A549 (cell line): ENCODE measurements around the gene EMC6. TPM values are rescaled to one million over a fixed set of nuclear protein-coding genes. Genes with fewer than 3 reads are reported as not detected.

Source experiments
- ATAC-seq, 2 experiments: fragments of 200-7000 bp in 1 of 2; fragments of >200 bp in 1 of 2; cut with Nextera tagmentation in 1 of 2; cut with Tn5 transposase in 1 of 2; 3 replicates each; pipeline versions ENCODE4 v1.8.0 to v1.9.1; 2018 to 2020; ENCODE audit warnings: mild to moderate bottlenecking in 1 of 2, moderate library complexity in 1 of 2
- CTCF ChIA-PET: fragments of 300-600 bp; sonication (Branson Sonifier 250); formaldehyde crosslinking; extraction: SDS; loops from one replicate; lab custom pipeline; 2021; ENCODE audit warnings: antibody characterized with exemption, inconsistent platforms; lab: Yijun Ruan, JAX
- POLR2A ChIA-PET: fragments of 350-600 bp; formaldehyde crosslinking; extraction: SDS; loops from one replicate; lab custom pipeline; 2021; ENCODE audit warnings: antibody characterized with exemption, inconsistent platforms; lab: Yijun Ruan, JAX
- DNase-seq, 2 experiments: peaks; one replicate each; pipeline versions ENCODE4 v3.0.0 to v3.0.0-alpha.2; 2011 to 2016; ENCODE audit warnings: low read depth in 1 of 2, low spot score in 1 of 2
- FAIRE-seq: peaks from 2 replicates; lab custom pipeline; 2011; peaks lifted over from hg19 to GRCh38; lab: Jason Lieb, UNC
- H3K27ac ChIP-seq, 2 experiments: fragments of >200 bp; sonication (Bioruptor Twin); formaldehyde crosslinking; 3 replicates each; pipeline ENCODE4 v1.5.1; 2016 to 2017
- H3K4me1 ChIP-seq: fragments of >200 bp; sonication (Bioruptor Twin); formaldehyde crosslinking; 3 replicates; pipeline ENCODE4 v1.6.1; 2016
- H3K4me2 ChIP-seq: fragments of >200 bp; sonication (Bioruptor Twin); formaldehyde crosslinking; 3 replicates; pipeline ENCODE4 v1.6.1; 2016
- H3K4me3 ChIP-seq: fragments of >200 bp; sonication (Bioruptor Twin); formaldehyde crosslinking; 3 replicates; pipeline ENCODE4 v1.5.1; 2016
- H3K9me3 ChIP-seq: fragments of >200 bp; sonication (Bioruptor Twin); formaldehyde crosslinking; 3 replicates; pipeline ENCODE4 v1.6.1; 2016
- ATOH8 ChIP-seq: fragments of 250-450 bp; sonication (Bioruptor Pico); IDR thresholded peaks from 2 replicates; pipeline ENCODE4 v1.5.0; 2020; ENCODE audit warnings: low read depth, mild to moderate bottlenecking, moderate library complexity
- CHD4 ChIP-seq: fragments of 200-600 bp; sonication (generic); IDR thresholded peaks from 2 replicates; pipeline ENCODE4 v1.6.1; 2016; ENCODE audit warnings: antibody characterized with exemption, mild to moderate bottlenecking, borderline replicate concordance
- CTCF ChIP-seq: fragments of >200 bp; sonication (Bioruptor Twin); formaldehyde crosslinking; IDR thresholded peaks from 3 replicates; pipeline ENCODE4 v1.5.1; 2016
- ELK1 ChIP-seq: fragments of 150-350 bp; IDR thresholded peaks from 2 replicates; pipeline ENCODE4 v1.6.1; 2014; ENCODE audit warnings: low read depth, mild to moderate bottlenecking, low read length
- ESRRA ChIP-seq: fragments of 150-350 bp; IDR thresholded peaks from 2 replicates; pipeline ENCODE4 v1.6.1; 2014; ENCODE audit warnings: mild to moderate bottlenecking, low read length, borderline replicate concordance
- JUNB ChIP-seq: fragments of >200 bp; sonication (Bioruptor Twin); formaldehyde crosslinking; IDR thresholded peaks from 2 replicates; pipeline ENCODE4 v1.6.1; 2016
- MAX ChIP-seq: IDR thresholded peaks from 2 replicates; pipeline ENCODE4 v1.6.1; 2012
- MYC ChIP-seq: IDR thresholded peaks from 2 replicates; pipeline ENCODE4 v1.6.1; 2012; ENCODE audit warnings: mild to moderate bottlenecking, inconsistent platforms, low read length, improper control_type of control experiment, borderline replicate concordance
- NFE2L2 ChIP-seq: fragments of 150-350 bp; conservative IDR thresholded peaks from 2 replicates; pipeline ENCODE4 v1.6.1; 2014; ENCODE audit warnings: low read length
- NPAS2 ChIP-seq: fragments of 250-450 bp; sonication (Bioruptor Pico); IDR thresholded peaks from 2 replicates; pipeline ENCODE4 v1.8.0; 2022; ENCODE audit warnings: mild to moderate bottlenecking, moderate library complexity, borderline replicate concordance
- PHF8 ChIP-seq: fragments of 200-600 bp; sonication (generic); IDR thresholded peaks from 2 replicates; pipeline ENCODE4 v1.6.1; 2016; ENCODE audit warnings: low read depth, mild to moderate bottlenecking, antibody characterized with exemption, moderate library complexity, borderline replicate concordance
- POLR2A ChIP-seq: IDR thresholded peaks from 2 replicates; pipeline ENCODE4 v1.6.1; 2012; ENCODE audit warnings: mild to moderate bottlenecking, low read length
- POLR2AphosphoS2 ChIP-seq: conservative IDR thresholded peaks from 2 replicates; pipeline ENCODE4 v1.6.1; 2012; ENCODE audit warnings: low read length, improper control_type of control experiment, inconsistent platforms
- RAD21 ChIP-seq, 2 experiments: fragments of >200 bp in 1 of 2; sonication (Bioruptor Twin) in 1 of 2; formaldehyde crosslinking in 1 of 2; IDR thresholded peaks in 1 of 2; conservative IDR thresholded peaks in 1 of 2; 2 replicates in 1 of 2; 3 replicates in 1 of 2; pipeline ENCODE4 v1.6.1; 2012 to 2018; ENCODE audit warnings: inconsistent platforms in 1 of 2
- SMC3 ChIP-seq: fragments of >200 bp; sonication (Bioruptor Twin); formaldehyde crosslinking; IDR thresholded peaks from 3 replicates; pipeline ENCODE4 v1.6.1; 2018; ENCODE audit warnings: inconsistent platforms
- TFCP2L1 ChIP-seq: fragments of 250-450 bp; sonication (Bioruptor Pico); IDR thresholded peaks from 2 replicates; pipeline ENCODE4 v1.5.0; 2021; ENCODE audit warnings: mild to moderate bottlenecking
- TP53 ChIP-seq: fragments of 250-450 bp; sonication (Bioruptor Pico); IDR thresholded peaks from 2 replicates; pipeline ENCODE4 v1.5.0; 2021; ENCODE audit warnings: mild to moderate bottlenecking, moderate library complexity
- USF2 ChIP-seq: fragments of 450-650 bp; IDR thresholded peaks from 2 replicates; pipeline ENCODE4 v1.6.1; 2014; ENCODE audit warnings: antibody characterized with exemption
- ZC3H11A ChIP-seq: fragments of 450-650 bp; IDR thresholded peaks from 2 replicates; pipeline ENCODE4 v1.6.1; 2014; ENCODE audit warnings: antibody characterized with exemption, mild to moderate bottlenecking
- ZFP36 ChIP-seq: fragments of 450-650 bp; IDR thresholded peaks from 2 replicates; pipeline ENCODE4 v1.6.1; 2014; ENCODE audit warnings: borderline replicate concordance; ENCODE audit not compliant: partially characterized antibody
- ZSCAN20 ChIP-seq: fragments of 250-450 bp; sonication (Bioruptor Pico); IDR thresholded peaks from 2 replicates; pipeline ENCODE4 v1.8.0; 2022; ENCODE audit warnings: mild to moderate bottlenecking, moderate library complexity
- WGBS: methylation state at CpG from one replicate; pipeline ENCODE4 v1.1.6; 2017; ENCODE audit errors: missing lambda C conversion rate; 5-methylcytosine and 5-hydroxymethylcytosine counted together
- polyA plus RNA-seq, 4 experiments: library from polyadenylated mRNA; depleted of rRNA in 3 of 4; stranded (reverse); fragments of >200 nt; fragmentation: RNase III in 1 of 4; extraction: RNeasy Plus Mini Kit Qiagen cat#74134 plus additional on column Dnase treatment in 1 of 4; gene quantifications; 2 replicates in 3 of 4; 3 replicates in 1 of 4; pipeline ENCODE4 v1.2.3, GENCODE V29; 2011 to 2017

The EMC6 gene
- polyA plus RNA-seq, 2 of the 4 experiments (the other 2 are of a cell fraction): 68.3 to 122 TPM

GRCh38 chr17:3683054-3683511, 14.5 kb downstream of the EMC6 start:
- WGBS: 39% methylated on average over 10 of the region's 10 CpGs

GRCh38 chr17:3685174-3685573, 16.6 kb downstream of the EMC6 start:
- WGBS: 71% methylated on average over 11 of the region's 13 CpGs
- H3K27ac ChIP-seq: no peak overlapping the region
- FAIRE-seq (no peak), ATAC-seq (peak in 1 of 2 experiments; percentile 12; a peak in 1 of 6 replicates), DNase-seq (no peak)
- TF ChIP-seq CHD4 (no peak), ZSCAN20 (CRISPR knock-in tag) (no peak), ZFP36 (no peak), PHF8 (no peak), ESRRA (no peak), ATOH8 (no peak), NPAS2 (CRISPR knock-in tag) (no peak), POLR2AphosphoS2 (no peak), ZC3H11A (no peak), TFCP2L1 (CRISPR knock-in tag) (no peak), USF2 (no peak), ELK1 (no peak), JUNB (no peak), POLR2A (no peak), NFE2L2 (no peak), MYC (no peak), SMC3 (no peak), MAX (no peak)
- no peaks in the 10 kb centered on the region for H3K4me1 ChIP-seq
- no peaks in the 10 kb centered on the region for H3K9me3 ChIP-seq
- CTCF ChIA-PET: interaction anchor here (1.0 to 1.1 kb wide), 2 partner anchors 52 to 54 kb away, joined by 3 read pairs; no protein-coding TSS in a partner anchor
- H3K4me3 ChIP-seq: no peak overlapping the region
- no peak overlapping the region for H3K4me2 ChIP-seq
- POLR2A ChIA-PET: no interaction called here

More at GRCh38 chr17:3683054-3683511, 14.5 kb downstream of the EMC6 start:
- Histone ChIP-seq H3K9me3 (no peaks in the 10 kb centered on the region), H3K4me2 (no peak overlapping the region), H3K4me1 (no peaks in the 10 kb centered on the region)
- POLR2A ChIA-PET: no interaction called here
- peak; percentile 88 for FAIRE-seq
- TF ChIP-seq RAD21 (conservative IDR thresholded peaks at IDR 0.05 in 1 of 2, IDR thresholded peaks at IDR 0.05 in 1 of 2) (peak; percentile 61 to 73), MAX (no peak), CTCF (peak; percentile 85), CHD4 (peak; percentile 63; the same call in 1 of the 2 replicates), TP53 (CRISPR knock-in tag) (0 out of 2 replicates have a peak, but pooled peaks have one; percentile 34), SMC3 (peak; percentile 51; the same call in 2 of the 3 replicates), ZFP36 (no peak)
- TF ChIP-seq, all 56 proteins: peak for 5
- ATAC-seq (peak; percentile 49 to 88; a peak in 5 of 6 replicates), DNase-seq (peak; percentile 63 to 93)
- no peak overlapping the region for H3K27ac ChIP-seq
- H3K4me3 ChIP-seq: no peak overlapping the region
- CTCF ChIA-PET: interaction anchor here (0.6 to 1.9 kb wide), 31 partner anchors 9 to 753 kb away, joined by 3 to 19 read pairs (median 4); partner anchors contain the start of genes HASPIN, ITGAE and NCBP3
